ENCODE results near the gene HRC.
"Not testable (repeated sequence)": the region's sequence is repeated elsewhere in the genome, so short reads cannot be mapped to it uniquely, and the experiment has no call there.

DNA sequence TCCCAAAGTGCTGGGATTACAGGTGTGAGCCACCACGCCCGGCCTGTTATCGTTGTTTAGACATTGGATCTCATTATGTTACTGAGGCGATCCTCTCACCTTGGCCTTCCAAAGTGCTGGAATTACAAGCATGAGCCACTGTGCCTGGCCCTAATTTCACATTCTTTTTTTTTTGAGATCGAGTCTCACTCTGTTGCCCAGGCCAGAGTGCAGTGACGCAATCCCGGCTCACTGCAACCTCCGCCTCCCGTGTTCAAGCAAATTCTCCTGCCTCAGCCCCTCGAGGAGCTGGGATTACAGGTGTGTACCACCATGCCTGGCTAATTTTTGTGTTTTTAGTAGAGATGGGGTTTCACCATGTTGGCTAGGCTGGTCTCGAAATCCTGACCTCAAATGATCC is 31.9 kb downstream of the HRC start:
- TF ChIP-seq, protein P1, sequence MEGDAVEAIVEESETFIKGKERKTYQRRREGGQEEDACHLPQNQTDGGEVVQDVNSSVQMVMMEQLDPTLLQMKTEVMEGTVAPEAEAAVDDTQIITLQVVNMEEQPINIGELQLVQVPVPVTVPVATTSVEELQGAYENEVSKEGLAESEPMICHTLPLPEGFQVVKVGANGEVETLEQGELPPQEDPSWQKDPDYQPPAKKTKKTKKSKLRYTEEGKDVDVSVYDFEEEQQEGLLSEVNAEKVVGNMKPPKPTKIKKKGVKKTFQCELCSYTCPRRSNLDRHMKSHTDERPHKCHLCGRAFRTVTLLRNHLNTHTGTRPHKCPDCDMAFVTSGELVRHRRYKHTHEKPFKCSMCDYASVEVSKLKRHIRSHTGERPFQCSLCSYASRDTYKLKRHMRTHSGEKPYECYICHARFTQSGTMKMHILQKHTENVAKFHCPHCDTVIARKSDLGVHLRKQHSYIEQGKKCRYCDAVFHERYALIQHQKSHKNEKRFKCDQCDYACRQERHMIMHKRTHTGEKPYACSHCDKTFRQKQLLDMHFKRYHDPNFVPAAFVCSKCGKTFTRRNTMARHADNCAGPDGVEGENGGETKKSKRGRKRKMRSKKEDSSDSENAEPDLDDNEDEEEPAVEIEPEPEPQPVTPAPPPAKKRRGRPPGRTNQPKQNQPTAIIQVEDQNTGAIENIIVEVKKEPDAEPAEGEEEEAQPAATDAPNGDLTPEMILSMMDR (IDR thresholded peaks at IDR 0.05; ENCODE audit: extremely low read depth in 1 of 2, insufficient read depth in 1 of 2, low read depth in 1 of 2, low read length in 2 of 2) = not testable (repeated sequence)
- TF ChIP-seq POLR2A (IDR thresholded peaks at IDR 0.05; ENCODE audit: low read depth, low read length); EZH2 (IDR thresholded peaks at IDR 0.05; ENCODE audit: borderline replicate concordance, low read depth, low read length, severe bottlenecking); MAX (IDR thresholded peaks at IDR 0.05; ENCODE audit: insufficient read depth, insufficient read length); POLR2AphosphoS5 (IDR thresholded peaks at IDR 0.05; ENCODE audit: insufficient read depth, low read depth, low read length); JUN (IDR thresholded peaks at IDR 0.05; ENCODE audit: borderline replicate concordance, insufficient read depth, insufficient read length, low read depth); MYC (IDR thresholded peaks at IDR 0.05; ENCODE audit: low read depth, low read length); GATA2 (IDR thresholded peaks at IDR 0.05; ENCODE audit: insufficient read depth, insufficient read length, low read depth, low read length): not testable (repeated sequence)

All from endothelial cell of umbilical vein (primary cell).